Measurements from ENCODE around the gene SLC1A1. TPM values are rescaled to one million over a fixed set of nuclear protein-coding genes. Genes with fewer than 3 reads are reported as not detected.
"Not testable (repeated sequence)": the region's sequence is repeated elsewhere in the genome, so short reads cannot be mapped to it uniquely, and the experiment has no call there.

SLC1A1 gene
- total RNA-seq, 5 donors from 2014 or later (not counting 1 experiment from before 2014, with no cell fraction given), result 0.26 to 0.46 (median 0.38) TPM; not detected in 2

- H3K36me3 Mint-ChIP-seq, result peaks cover 12% of the 10 kb centered on the region
- peaks cover 0 to 4% (median 3%) of the 10 kb centered on the region in 3 donors for H3K9me3 Mint-ChIP-seq
- Histone ChIP-seq H3K4me3 (ENCODE audit: control insufficient read depth in 1 of 2, extremely low read depth in 1 of 2, low read length in 1 of 2) (no peak overlapping the region), H3K4me1 (ENCODE audit: control insufficient read depth in 1 of 2, extremely low read depth in 1 of 2, insufficient read depth in 2 of 2, low read length in 2 of 2) (peaks cover 8 to 18% of the 10 kb centered on the region in 2 experiments), H3K27ac (ENCODE audit: low read length) (no peak overlapping the region), H3K36me3 (ENCODE audit: control insufficient read depth in 2 of 2, extremely low read depth in 1 of 2, insufficient read depth in 1 of 2, low read length in 1 of 2) (no peaks in the 10 kb centered on the region), H3K9me3 (no peaks in the 10 kb centered on the region), H3K27me3 (replicated peaks in 1 of 2; ENCODE audit: control insufficient read depth in 2 of 2, extremely low read depth in 1 of 2, insufficient read depth in 2 of 2, low read length in 1 of 2) (no peaks in the 10 kb centered on the region)
- H3K27me3 Mint-ChIP-seq, result no peaks in the 10 kb centered on the region
- CTCF ChIA-PET, result interaction anchor here (0.5 to 1.7 kb wide), 15 partner anchors 16 to 320 kb away, joined by 3 to 9 read pairs (median 3); partner anchors contain the start of genes AK3 (in 1 of the 2), CDC37L1 (in 1 of the 2) and SPATA6L (in 1 of the 2)
- POLR2A ChIA-PET, result interaction anchor here (0.5 to 0.7 kb wide), 3 partner anchors 147 to 1134 kb away, joined by 3 to 6 read pairs (median 3); no protein-coding TSS in a partner anchor
- ATAC-seq (replicated peaks in 1 of 4), result peak; percentile 69 to 79 (median 77)
- peak overlapping the region; percentile 27 to 61 for H3K27ac Mint-ChIP-seq
- H3K4me3 Mint-ChIP-seq, result peak overlapping the region in 1 of 3 donors; percentile 2
- DNase-seq, result peak; percentile 9 to 81 (median 57)
- peaks cover 36 to 44% (median 44%) of the 10 kb centered on the region in 3 donors for H3K4me1 Mint-ChIP-seq
Measured at GRCh38 chr9:4604678-4605095, 114.4 kb downstream of the SLC1A1 start.

- WGBS (ENCODE audit: insufficient coverage), result 60% methylated on average over 2 of the region's 15 CpGs
- H3K4me3 Mint-ChIP-seq; H3K27me3 Mint-ChIP-seq; CTCF ChIA-PET; H3K36me3 ChIP-seq (ENCODE audit: control insufficient read depth in 2 of 2, extremely low read depth in 1 of 2, insufficient read depth in 1 of 2, low read length in 1 of 2); H3K9me3 ChIP-seq; H3K27ac Mint-ChIP-seq; POLR2A ChIA-PET; H3K27me3 ChIP-seq (replicated peaks in 1 of 2; ENCODE audit: control insufficient read depth in 2 of 2, extremely low read depth in 1 of 2, insufficient read depth in 2 of 2, low read length in 1 of 2); H3K9me3 Mint-ChIP-seq; H3K4me3 ChIP-seq (ENCODE audit: control insufficient read depth in 1 of 2, extremely low read depth in 1 of 2, low read length in 1 of 2); H3K27ac ChIP-seq (ENCODE audit: low read length); ATAC-seq (replicated peaks in 1 of 4): not testable (repeated sequence)
- Mint-ChIP-seq H3K36me3 (peaks cover 12% of the 10 kb centered on the region), H3K4me1 (peaks cover 23 to 31% (median 30%) of the 10 kb centered on the region in 3 donors)
- H3K4me1 ChIP-seq (ENCODE audit: control insufficient read depth in 1 of 2, extremely low read depth in 1 of 2, insufficient read depth in 2 of 2, low read length in 2 of 2), result peaks cover 2 to 15% of the 10 kb centered on the region in 2 experiments
- peak in 32 of 35 experiments; percentile 16 to 87 (median 64) for DNase-seq
Measured at GRCh38 chr9:4606033-4606432, 115.8 kb downstream of the SLC1A1 start.

GRCh38 chr9:4614627-4615026, 124.4 kb downstream of the SLC1A1 start:
- Mint-ChIP-seq H3K9me3 (peaks cover 0 to 6% (median 5%) of the 10 kb centered on the region in 3 donors), H3K36me3 (no peaks in the 10 kb centered on the region), H3K4me1 (peaks cover 13 to 15% (median 14%) of the 10 kb centered on the region in 3 donors), H3K27ac (peak overlapping the region in 1 of 2 donors; percentile 30), H3K27me3 (no peaks in the 10 kb centered on the region), H3K4me3 (no peak overlapping the region)
- 100% methylated on average over 1 of the region's 1 CpG for WGBS (ENCODE audit: insufficient coverage)
- no peak overlapping the region for H3K27ac ChIP-seq (ENCODE audit: low read length)
- ChIA-PET POLR2A (no interaction called here), CTCF (no interaction called here)
- H3K4me3 ChIP-seq (ENCODE audit: control insufficient read depth in 1 of 2, extremely low read depth in 1 of 2, low read length in 1 of 2), result no peak overlapping the region
- no peaks in the 10 kb centered on the region for H3K9me3 ChIP-seq
- DNase-seq (no peak), ATAC-seq (replicated peaks in 1 of 4) (no peak)
- no peaks in the 10 kb centered on the region for H3K36me3 ChIP-seq (ENCODE audit: control insufficient read depth in 2 of 2, extremely low read depth in 1 of 2, insufficient read depth in 1 of 2, low read length in 1 of 2)
- H3K27me3 ChIP-seq (replicated peaks in 1 of 2; ENCODE audit: control insufficient read depth in 2 of 2, extremely low read depth in 1 of 2, insufficient read depth in 2 of 2, low read length in 1 of 2), result no peaks in the 10 kb centered on the region
- H3K4me1 ChIP-seq (ENCODE audit: control insufficient read depth in 1 of 2, extremely low read depth in 1 of 2, insufficient read depth in 2 of 2, low read length in 2 of 2), result no peaks in the 10 kb centered on the region

- POLR2A ChIA-PET, result no interaction called here
- Mint-ChIP-seq H3K27me3 (no peaks in the 10 kb centered on the region), H3K4me1 (peaks cover 19 to 22% (median 21%) of the 10 kb centered on the region in 3 donors), H3K4me3 (no peak overlapping the region), H3K9me3 (peaks cover 0 to 6% (median 5%) of the 10 kb centered on the region in 3 donors), H3K27ac (no peak overlapping the region), H3K36me3 (no peaks in the 10 kb centered on the region)
- Histone ChIP-seq H3K4me3 (ENCODE audit: control insufficient read depth in 1 of 2, extremely low read depth in 1 of 2, low read length in 1 of 2) (no peak overlapping the region), H3K27me3 (replicated peaks in 1 of 2; ENCODE audit: control insufficient read depth in 2 of 2, extremely low read depth in 1 of 2, insufficient read depth in 2 of 2, low read length in 1 of 2) (no peaks in the 10 kb centered on the region), H3K9me3 (no peaks in the 10 kb centered on the region), H3K27ac (ENCODE audit: low read length) (no peak overlapping the region), H3K4me1 (ENCODE audit: control insufficient read depth in 1 of 2, extremely low read depth in 1 of 2, insufficient read depth in 2 of 2, low read length in 2 of 2) (peaks cover 0 to 6% of the 10 kb centered on the region in 2 experiments), H3K36me3 (ENCODE audit: control insufficient read depth in 2 of 2, extremely low read depth in 1 of 2, insufficient read depth in 1 of 2, low read length in 1 of 2) (no peaks in the 10 kb centered on the region)
- no peak for DNase-seq
- CTCF ChIA-PET, result interaction anchor here in 1 of 2 donors (0.6 kb wide), 1 partner anchor 374 kb away, joined by 3 read pairs; no protein-coding TSS in a partner anchor
- 63% methylated on average over 4 of the region's 4 CpGs for WGBS (ENCODE audit: insufficient coverage)
- no peak for ATAC-seq (replicated peaks in 1 of 4)
Measured at GRCh38 chr9:4615251-4615650, 125.0 kb downstream of the SLC1A1 start.

GRCh38 chr9:4615778-4616177, 125.5 kb downstream of the SLC1A1 start:
- ChIA-PET POLR2A (no interaction called here), CTCF (no interaction called here)
- Mint-ChIP-seq H3K4me3 (no peak overlapping the region), H3K27me3 (no peaks in the 10 kb centered on the region), H3K36me3 (no peaks in the 10 kb centered on the region), H3K4me1 (peaks cover 25 to 27% (median 26%) of the 10 kb centered on the region in 3 donors), H3K27ac (no peak overlapping the region), H3K9me3 (peaks cover 0 to 6% (median 5%) of the 10 kb centered on the region in 3 donors)
- H3K36me3 ChIP-seq (ENCODE audit: control insufficient read depth in 2 of 2, extremely low read depth in 1 of 2, insufficient read depth in 1 of 2, low read length in 1 of 2), result no peaks in the 10 kb centered on the region
- no peaks in the 10 kb centered on the region for H3K27me3 ChIP-seq (replicated peaks in 1 of 2; ENCODE audit: control insufficient read depth in 2 of 2, extremely low read depth in 1 of 2, insufficient read depth in 2 of 2, low read length in 1 of 2)
- no peaks in the 10 kb centered on the region for H3K9me3 ChIP-seq
- H3K27ac ChIP-seq (ENCODE audit: low read length), result no peak overlapping the region
- 20% methylated on average over 1 of the region's 5 CpGs for WGBS (ENCODE audit: insufficient coverage)
- peaks cover 0 to 10% of the 10 kb centered on the region in 2 experiments for H3K4me1 ChIP-seq (ENCODE audit: control insufficient read depth in 1 of 2, extremely low read depth in 1 of 2, insufficient read depth in 2 of 2, low read length in 2 of 2)
- no peak overlapping the region for H3K4me3 ChIP-seq (ENCODE audit: control insufficient read depth in 1 of 2, extremely low read depth in 1 of 2, low read length in 1 of 2)
- no peak for ATAC-seq (replicated peaks in 1 of 4)
- no peak for DNase-seq

GRCh38 chr9:4617752-4618151, 127.5 kb downstream of the SLC1A1 start:
- no peaks in the 10 kb centered on the region for H3K9me3 ChIP-seq
- Mint-ChIP-seq H3K9me3 (no peaks in the 10 kb centered on the region), H3K4me1 (peaks cover 28 to 31% (median 29%) of the 10 kb centered on the region in 3 donors), H3K27me3 (no peaks in the 10 kb centered on the region), H3K4me3 (no peak overlapping the region), H3K36me3 (no peaks in the 10 kb centered on the region), H3K27ac (no peak overlapping the region)
- 77% methylated on average over 2 of the region's 3 CpGs for WGBS (ENCODE audit: insufficient coverage)
- H3K27me3 ChIP-seq (replicated peaks in 1 of 2; ENCODE audit: control insufficient read depth in 2 of 2, extremely low read depth in 1 of 2, insufficient read depth in 2 of 2, low read length in 1 of 2), result no peaks in the 10 kb centered on the region
- CTCF ChIA-PET, result no interaction called here
- no peak for DNase-seq
- no peaks in the 10 kb centered on the region for H3K36me3 ChIP-seq (ENCODE audit: control insufficient read depth in 2 of 2, extremely low read depth in 1 of 2, insufficient read depth in 1 of 2, low read length in 1 of 2)
- peaks cover 0 to 10% of the 10 kb centered on the region in 2 experiments for H3K4me1 ChIP-seq (ENCODE audit: control insufficient read depth in 1 of 2, extremely low read depth in 1 of 2, insufficient read depth in 2 of 2, low read length in 2 of 2)
- no peak overlapping the region for H3K27ac ChIP-seq (ENCODE audit: low read length)
- no peak for ATAC-seq (replicated peaks in 1 of 4)
- H3K4me3 ChIP-seq (ENCODE audit: control insufficient read depth in 1 of 2, extremely low read depth in 1 of 2, low read length in 1 of 2), result no peak overlapping the region
- POLR2A ChIA-PET, result no interaction called here
